Tibial nerve (tissue), 4 donors: ENCODE measurements around the gene PTBP1. TPM values are rescaled to one million over a fixed set of nuclear protein-coding genes. Genes with fewer than 3 reads are reported as not detected.

Experiments
- DNase-seq, 2 donors: peaks; one replicate each; pipeline ENCODE4 v3.0.0-alpha.2; 2019; ENCODE audit warnings: low spot score in 2 of 2
- H3K27ac ChIP-seq, 4 donors: fragments of 200-600 bp; sonication (generic) in 3 of 4; one replicate each; pipeline ENCODE4 v1.5.1; 2017 to 2019; ENCODE audit warnings: mild to moderate bottlenecking in 1 of 4
- H3K27me3 ChIP-seq, 2 donors: fragments of 200-600 bp; sonication (generic) in 1 of 2; one replicate each; pipeline versions ENCODE4 v1.5.1 to v1.6.0; 2017 to 2019
- H3K36me3 ChIP-seq, 3 donors: fragments of 200-600 bp; sonication (generic); one replicate each; pipeline ENCODE4 v1.5.1; 2018 to 2019
- H3K4me1 ChIP-seq, 4 donors: fragments of 200-600 bp; sonication (generic) in 3 of 4; one replicate each; pipeline ENCODE4 v1.5.1; 2017 to 2019
- H3K4me3 ChIP-seq, 4 donors: fragments of 200-600 bp; sonication (generic) in 3 of 4; one replicate each; pipeline ENCODE4 v1.5.1; 2017 to 2019; ENCODE audit warnings: mild to moderate bottlenecking in 1 of 4, moderate library complexity in 1 of 4
- H3K9me3 ChIP-seq, 4 donors: fragments of 200-600 bp; sonication (generic) in 3 of 4; one replicate each; pipeline ENCODE4 v1.5.1; 2017 to 2019
- EP300 ChIP-seq, 2 donors: sonication (generic); formaldehyde crosslinking; IDR thresholded peaks; one replicate each; pipeline ENCODE4 v1.6.1; 2017; ENCODE audit warnings: antibody characterized with exemption in 2 of 2, mild to moderate bottlenecking in 1 of 2
- POLR2A ChIP-seq, 2 donors: fragments of 450-650 bp; IDR thresholded peaks; one replicate each; pipeline ENCODE4 v1.6.1; 2017; ENCODE audit warnings: antibody characterized with exemption in 2 of 2, mild to moderate bottlenecking in 2 of 2, moderate library complexity in 2 of 2
- WGBS, 2 donors: methylation state at CpG; one replicate each; pipeline ENCODE4 v1.1.5; 2018; 5-methylcytosine and 5-hydroxymethylcytosine counted together
- total RNA-seq, 4 donors: library from RNA; depleted of rRNA; stranded (reverse); fragments of >200 nt; gene quantifications; one replicate each; pipeline ENCODE4 v1.1.0, GENCODE V29; 2016
- TF ChIP-seq, protein P1 (sequence below), 5 experiments: fragments of 200-600 bp in 3 of 5; fragments of 450-650 bp in 2 of 5; sonication (generic) in 3 of 5; IDR thresholded peaks; one replicate each; pipeline ENCODE4 v1.5.1; 2016 to 2019; ENCODE audit warnings: antibody characterized with exemption in 5 of 5, mild to moderate bottlenecking in 3 of 5, moderate library complexity in 2 of 5

The PTBP1 gene
- total RNA-seq, 4 donors from 2014 or later: 118 to 205 (median 141) TPM

DNA sequence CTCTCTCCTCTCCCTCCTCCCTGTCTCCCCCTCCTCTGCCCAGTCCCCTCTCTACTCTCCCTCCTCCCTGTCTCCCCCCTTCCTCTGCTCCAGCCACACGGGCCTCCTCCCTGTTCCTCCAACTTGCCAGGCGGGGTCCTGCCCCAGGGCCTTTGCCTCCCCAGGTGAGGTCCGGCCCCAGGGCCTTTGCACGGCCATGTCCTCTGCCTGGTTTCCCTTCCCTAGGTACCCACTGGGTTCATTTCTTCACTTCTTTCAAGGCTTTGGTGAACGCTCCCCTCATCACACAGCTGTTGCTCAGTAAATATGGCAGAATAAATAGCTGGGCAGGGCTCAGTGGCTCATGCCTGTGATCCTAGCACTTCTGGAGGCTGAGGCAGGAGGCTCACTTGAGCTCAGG, 25.2 kb upstream of the PTBP1 start:
- DNase-seq: no peak
- 85 to 86% methylated on average over 5 of the region's 5 CpGs for WGBS, 2 donors
- H3K27me3 ChIP-seq: no peaks in the 10 kb centered on the region
- H3K4me3 ChIP-seq: no peak overlapping the region
- no peaks in the 10 kb centered on the region for H3K36me3 ChIP-seq
- no peaks in the 10 kb centered on the region for H3K9me3 ChIP-seq
- TF ChIP-seq EP300 (IDR thresholded peaks at IDR 0.05) (no peak), POLR2A (IDR thresholded peaks at IDR 0.05) (no peak)
- TF ChIP-seq, protein P1, sequence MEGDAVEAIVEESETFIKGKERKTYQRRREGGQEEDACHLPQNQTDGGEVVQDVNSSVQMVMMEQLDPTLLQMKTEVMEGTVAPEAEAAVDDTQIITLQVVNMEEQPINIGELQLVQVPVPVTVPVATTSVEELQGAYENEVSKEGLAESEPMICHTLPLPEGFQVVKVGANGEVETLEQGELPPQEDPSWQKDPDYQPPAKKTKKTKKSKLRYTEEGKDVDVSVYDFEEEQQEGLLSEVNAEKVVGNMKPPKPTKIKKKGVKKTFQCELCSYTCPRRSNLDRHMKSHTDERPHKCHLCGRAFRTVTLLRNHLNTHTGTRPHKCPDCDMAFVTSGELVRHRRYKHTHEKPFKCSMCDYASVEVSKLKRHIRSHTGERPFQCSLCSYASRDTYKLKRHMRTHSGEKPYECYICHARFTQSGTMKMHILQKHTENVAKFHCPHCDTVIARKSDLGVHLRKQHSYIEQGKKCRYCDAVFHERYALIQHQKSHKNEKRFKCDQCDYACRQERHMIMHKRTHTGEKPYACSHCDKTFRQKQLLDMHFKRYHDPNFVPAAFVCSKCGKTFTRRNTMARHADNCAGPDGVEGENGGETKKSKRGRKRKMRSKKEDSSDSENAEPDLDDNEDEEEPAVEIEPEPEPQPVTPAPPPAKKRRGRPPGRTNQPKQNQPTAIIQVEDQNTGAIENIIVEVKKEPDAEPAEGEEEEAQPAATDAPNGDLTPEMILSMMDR (IDR thresholded peaks at IDR 0.05): no peak
- no peak overlapping the region for H3K27ac ChIP-seq
- peaks cover 0 to 15% (median 0%) of the 10 kb centered on the region in 4 donors for H3K4me1 ChIP-seq

DNA sequence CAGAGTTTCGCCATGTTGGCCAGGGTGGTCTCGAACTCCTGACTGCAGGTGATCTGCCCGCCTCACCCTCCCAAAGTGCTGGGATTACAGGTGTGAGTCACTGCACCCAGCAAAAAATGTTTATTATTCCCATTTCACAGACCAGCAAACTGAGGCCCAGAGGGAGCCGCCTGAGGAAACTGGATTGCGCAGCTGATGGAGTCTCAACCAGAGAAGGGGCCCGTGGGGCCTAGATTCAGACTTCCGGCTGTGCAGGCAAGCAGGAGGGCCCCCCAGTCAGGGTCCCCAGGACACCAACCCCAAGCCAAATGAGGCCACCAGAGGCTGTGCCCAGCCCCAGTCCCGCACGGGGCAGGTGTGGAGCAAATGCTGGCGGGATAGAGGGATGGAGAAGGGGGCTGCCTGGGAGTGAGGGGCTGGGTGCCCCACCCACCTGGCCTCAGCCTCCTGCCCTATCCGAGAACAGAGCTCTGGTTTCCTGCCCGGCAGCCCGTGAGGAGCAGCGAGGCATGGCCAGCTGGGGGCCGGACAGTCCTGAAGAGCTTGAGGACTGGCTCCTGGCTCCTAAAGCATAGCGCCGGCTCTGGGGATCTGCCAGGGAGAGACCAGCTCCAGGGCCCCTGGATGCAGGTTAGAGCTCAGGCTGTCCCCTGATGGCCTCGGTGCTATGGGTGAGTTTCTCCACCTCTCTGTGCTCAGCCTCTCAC, 24.4 kb upstream of the PTBP1 start:
- Histone ChIP-seq H3K27me3 (no peaks in the 10 kb centered on the region), H3K4me1 (peaks cover 0 to 15% (median 0%) of the 10 kb centered on the region in 4 donors), H3K4me3 (no peak overlapping the region), H3K27ac (no peak overlapping the region), H3K36me3 (no peaks in the 10 kb centered on the region), H3K9me3 (no peaks in the 10 kb centered on the region)
- no peak for TF ChIP-seq EP300 (IDR thresholded peaks at IDR 0.05)
- TF ChIP-seq, protein P1 (IDR thresholded peaks at IDR 0.05): no peak
- TF ChIP-seq POLR2A (IDR thresholded peaks at IDR 0.05): no peak
- WGBS, 2 donors: 67 to 79% methylated on average over 14 to 18 of the region's 18 CpGs
- no peak for DNase-seq

DNA sequence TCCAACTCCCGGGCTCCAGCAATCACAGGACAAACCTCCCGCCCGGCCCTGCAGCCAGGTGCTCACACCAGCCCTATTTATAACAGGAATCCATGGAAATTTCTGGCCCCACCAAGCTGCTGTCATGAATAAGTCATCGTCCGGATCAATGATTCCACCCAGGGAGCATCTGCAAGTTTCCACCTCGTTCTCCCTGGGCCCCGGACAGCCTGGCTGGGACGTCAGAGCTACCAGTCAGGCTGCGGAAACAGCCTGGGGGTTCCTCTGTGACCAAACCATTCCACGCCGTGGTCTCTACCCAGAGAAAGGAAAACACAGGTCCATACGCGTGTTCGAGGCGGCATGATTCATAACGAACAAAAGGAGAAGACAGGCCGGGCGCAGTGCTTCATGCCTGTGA, 20.7 kb upstream of the PTBP1 start:
- Histone ChIP-seq H3K36me3 (no peaks in the 10 kb centered on the region), H3K4me1 (peaks cover 0 to 16% (median 0%) of the 10 kb centered on the region in 4 donors), H3K4me3 (no peak overlapping the region), H3K27me3 (no peaks in the 10 kb centered on the region), H3K9me3 (no peaks in the 10 kb centered on the region), H3K27ac (no peak overlapping the region)
- no peak for DNase-seq
- 74 to 86% methylated on average over 18 of the region's 18 CpGs for WGBS, 2 donors
- TF ChIP-seq EP300 (IDR thresholded peaks at IDR 0.05) (no peak), POLR2A (IDR thresholded peaks at IDR 0.05) (no peak)
- TF ChIP-seq, protein P1 (IDR thresholded peaks at IDR 0.05): no peak

DNA sequence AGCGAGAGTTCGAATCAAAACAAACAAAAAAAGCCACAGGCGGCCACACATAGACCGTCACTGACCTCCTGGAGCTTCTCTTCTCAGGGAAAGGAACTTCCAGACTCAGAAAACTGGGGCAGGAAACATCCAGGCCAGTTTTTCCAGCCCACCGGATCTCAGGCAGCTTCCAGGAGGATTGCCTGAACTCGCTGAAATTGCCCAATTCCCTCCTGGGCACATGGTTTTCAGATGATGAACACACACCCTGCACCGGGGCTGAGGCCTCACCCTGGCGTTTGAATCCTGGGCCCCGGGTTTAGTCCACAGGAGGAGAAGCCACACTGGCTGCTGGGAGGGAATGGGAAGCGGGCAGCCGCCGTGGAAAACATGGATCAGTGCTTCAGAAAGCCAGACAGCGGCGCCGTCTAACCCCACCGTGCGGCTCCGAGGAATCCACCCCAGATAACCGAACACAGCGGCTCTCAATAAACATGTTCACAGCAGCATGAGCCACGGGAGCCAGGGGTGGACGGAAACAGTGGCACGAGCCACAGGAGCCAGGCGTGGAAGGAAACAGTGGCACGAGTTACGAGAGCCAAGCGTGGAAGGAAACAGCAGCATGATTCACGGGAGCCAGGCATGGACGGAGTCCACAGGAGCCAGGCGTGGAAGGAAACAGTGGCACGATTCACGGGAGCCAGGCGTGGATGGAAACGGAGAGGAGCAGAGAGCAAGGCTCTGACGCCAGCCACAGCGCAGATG, 18.2 kb upstream of the PTBP1 start:
- H3K4me3 ChIP-seq: peak overlapping the region in 1 of 4 donors; percentile 17
- DNase-seq: peak; percentile 68 to 70

DNA sequence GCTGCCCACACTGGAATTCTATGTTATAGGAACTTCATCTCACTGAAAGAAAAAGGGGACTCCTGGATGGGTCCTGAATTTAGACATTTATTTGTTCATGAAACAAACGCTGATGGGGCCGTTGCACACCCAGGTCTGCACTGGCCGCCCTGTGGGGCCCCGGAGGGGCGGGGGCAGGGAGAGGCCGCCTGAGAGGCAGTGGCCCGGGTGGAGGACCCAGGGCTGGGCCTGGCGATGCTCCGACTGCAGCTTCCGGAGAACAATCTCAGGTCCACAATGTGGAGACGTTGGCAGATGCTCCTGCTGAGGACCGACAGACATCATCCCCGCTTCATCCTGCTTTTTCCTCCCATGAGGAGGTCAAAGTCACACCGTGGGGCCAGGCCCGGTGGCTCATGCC, 16.3 kb upstream of the PTBP1 start:
- DNase-seq: no peak
- WGBS, 2 donors: 68 to 82% methylated on average over 11 to 13 of the region's 15 CpGs
- no peak overlapping the region for H3K4me3 ChIP-seq
- no peaks in the 10 kb centered on the region for H3K36me3 ChIP-seq
- H3K4me1 ChIP-seq: peaks cover 0 to 35% (median 4%) of the 10 kb centered on the region in 4 donors
- no peaks in the 10 kb centered on the region for H3K9me3 ChIP-seq
- H3K27me3 ChIP-seq: no peaks in the 10 kb centered on the region
- H3K27ac ChIP-seq: no peak overlapping the region
- no peak for TF ChIP-seq POLR2A (IDR thresholded peaks at IDR 0.05)
- TF ChIP-seq EP300 (IDR thresholded peaks at IDR 0.05): no peak
- TF ChIP-seq, protein P1 (IDR thresholded peaks at IDR 0.05): no peak

More for the DNA sequence above, 18.2 kb upstream of the PTBP1 start:
- H3K9me3 ChIP-seq: no peaks in the 10 kb centered on the region
- 38 to 63% methylated on average over 26 to 36 of the region's 36 CpGs for WGBS, 2 donors
- TF ChIP-seq EP300 (IDR thresholded peaks at IDR 0.05): peak in 1 of 2 donors; percentile 82
- TF ChIP-seq POLR2A (IDR thresholded peaks at IDR 0.05): no peak
- H3K27ac ChIP-seq: peak overlapping the region; percentile 23 to 82 (median 40)
- no peaks in the 10 kb centered on the region for H3K36me3 ChIP-seq
- H3K4me1 ChIP-seq: peaks cover 0 to 35% (median 4%) of the 10 kb centered on the region in 4 donors
- H3K27me3 ChIP-seq: no peaks in the 10 kb centered on the region
